HEK293 (cell line): Measurements from ENCODE around the gene ZBTB38.

Experiments
- CTCF ChIP-seq: fragments of 450-650 bp; formaldehyde crosslinking; IDR thresholded peaks from 2 replicates; pipeline ENCODE4 v1.5.1; 2016; ENCODE audit warnings: missing biosample characterization, missing genetic modification characterization
- OSR2 ChIP-seq: fragments of 450-650 bp; formaldehyde crosslinking; IDR thresholded peaks from 2 replicates; pipeline ENCODE4 v1.5.1; 2016; ENCODE audit warnings: missing biosample characterization, missing genetic modification characterization
- REST ChIP-seq: fragments of 450-650 bp; formaldehyde crosslinking; IDR thresholded peaks from 2 replicates; pipeline ENCODE4 v1.5.1; 2016; ENCODE audit warnings: missing biosample characterization, missing genetic modification characterization

GRCh38 chr3:141386126-141386488, 17.8 kb downstream of the ZBTB38 start:
- TF ChIP-seq CTCF (no peak), REST (no peak), OSR2 (tag by site-specific recombination) (no peak)
